GM12865 (cell line): ENCODE data around the gene NHS.

ENCODE experiments used
- DNase-seq: peaks from one replicate; pipeline ENCODE4 v3.0.0; 2010; ENCODE audit warnings: low read depth
- H3K4me3 ChIP-seq: 2 replicates; pipeline ENCODE4 v1.5.1; 2011; ENCODE audit warnings: mild to moderate bottlenecking, low read depth, low read length, control low read depth
- CTCF ChIP-seq: IDR thresholded peaks from 2 replicates; pipeline ENCODE4 v1.5.1; 2011; ENCODE audit warnings: low read length, control low read depth, low read depth, inconsistent platforms; ENCODE audit not compliant: insufficient read depth; ENCODE audit errors: missing control alignments

The NHS gene

DNA sequence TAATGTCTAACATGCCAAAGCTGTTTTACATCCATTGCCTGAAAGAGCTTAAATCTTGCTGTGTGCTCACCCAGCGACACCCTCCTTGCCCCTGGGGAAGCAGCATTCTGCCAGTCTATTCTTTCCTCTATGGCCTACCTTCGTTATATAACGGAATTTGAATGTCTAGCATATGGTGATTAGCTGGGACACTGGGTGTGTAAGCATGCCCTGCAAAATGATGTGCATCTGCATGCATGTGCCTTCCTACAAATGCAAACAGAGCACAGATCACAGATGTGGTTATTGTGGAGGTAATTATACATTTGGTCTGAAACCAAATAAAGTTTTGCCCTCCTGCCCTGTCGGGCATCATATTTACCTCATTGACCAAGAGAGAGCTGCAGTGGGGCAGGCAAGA lies 90.8 kb downstream of the NHS start:
- H3K4me3 ChIP-seq: no peak overlapping the region
- DNase-seq: no peak
- TF ChIP-seq CTCF: no peak

GRCh38 chrX:17470136-17470535 lies 95.1 kb downstream of the NHS start:
- no peak overlapping the region for H3K4me3 ChIP-seq
- no peak for DNase-seq
- no peak for TF ChIP-seq CTCF

DNA sequence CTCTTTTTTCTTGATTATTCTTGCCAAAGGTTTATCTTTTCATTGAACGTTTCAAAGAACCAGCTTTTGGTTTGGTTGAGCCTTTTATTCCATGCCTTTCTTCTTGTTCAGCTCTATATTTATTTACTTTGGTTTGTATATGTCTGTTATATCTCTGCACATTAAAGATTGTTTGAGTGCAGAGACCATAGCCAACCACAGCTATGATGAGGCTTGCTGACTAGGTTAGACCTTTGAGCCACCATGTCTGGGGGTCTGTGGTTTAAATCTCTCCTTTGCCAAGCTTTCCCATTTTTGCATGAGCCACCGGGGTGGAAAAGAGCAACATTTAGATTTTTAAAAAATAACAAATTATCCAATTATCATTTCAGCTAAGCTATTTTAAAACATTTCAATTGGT lies 96.1 kb downstream of the NHS start:
- no peak overlapping the region for H3K4me3 ChIP-seq
- no peak for DNase-seq
- no peak for TF ChIP-seq CTCF

- DNase-seq: no peak
- no peak overlapping the region for H3K4me3 ChIP-seq
- TF ChIP-seq CTCF: no peak
Observed at GRCh38 chrX:17471861-17472260, 96.9 kb downstream of the NHS start.

- no peak for DNase-seq
- TF ChIP-seq CTCF: no peak
- H3K4me3 ChIP-seq: no peak overlapping the region
Observed at GRCh38 chrX:17472424-17472823, 97.4 kb downstream of the NHS start.

GRCh38 chrX:17473021-17473420 lies 98.0 kb downstream of the NHS start:
- no peak for TF ChIP-seq CTCF
- H3K4me3 ChIP-seq: no peak overlapping the region
- DNase-seq: no peak

GRCh38 chrX:17474892-17475291 lies 99.9 kb downstream of the NHS start:
- no peak for DNase-seq

More at GRCh38 chrX:17474892-17475291, 99.9 kb downstream of the NHS start:
- H3K4me3 ChIP-seq: no peak overlapping the region
- no peak for TF ChIP-seq CTCF
